ENCODE data around the gene MTM1. TPM values are rescaled to one million over a fixed set of nuclear protein-coding genes. Genes with fewer than 3 reads are reported as not detected.

MTM1 gene
- total RNA-seq, 1 donor from 2014 or later, result 9.8 TPM

GRCh38 chrX:150688911-150689451 is 120.6 kb downstream of the MTM1 start:
- peak overlapping the region; percentile 44 for H3K27ac Mint-ChIP-seq
- H3K4me1 Mint-ChIP-seq (ENCODE audit: unreplicated experiment), result no peaks in the 10 kb centered on the region
- no peak overlapping the region for H3K4me3 Mint-ChIP-seq
- H3K27me3 Mint-ChIP-seq, result no peaks in the 10 kb centered on the region
- DNase-seq (ENCODE audit: extremely low spot score, unreplicated experiment), result no peak
- TF ChIP-seq CTCF (conservative IDR thresholded peaks at IDR 0.05), result no peak
- peaks cover 5% of the 10 kb centered on the region for H3K9me3 Mint-ChIP-seq
- no peaks in the 10 kb centered on the region for H3K36me3 Mint-ChIP-seq

GRCh38 chrX:150690126-150690525 is 121.7 kb downstream of the MTM1 start:
- peaks cover 4% of the 10 kb centered on the region for H3K4me1 Mint-ChIP-seq (ENCODE audit: unreplicated experiment)
- no peaks in the 10 kb centered on the region for H3K27me3 Mint-ChIP-seq
- no peak overlapping the region for H3K4me3 Mint-ChIP-seq
- peaks cover 2% of the 10 kb centered on the region for H3K36me3 Mint-ChIP-seq
- no peak for DNase-seq (ENCODE audit: extremely low spot score, unreplicated experiment)
- H3K27ac Mint-ChIP-seq, result no peak overlapping the region
- peaks cover 5% of the 10 kb centered on the region for H3K9me3 Mint-ChIP-seq
- TF ChIP-seq CTCF (conservative IDR thresholded peaks at IDR 0.05), result no peak

GRCh38 chrX:150692296-150692695 is 123.9 kb downstream of the MTM1 start:
- H3K27ac Mint-ChIP-seq, result peak overlapping the region; percentile 95
- no peaks in the 10 kb centered on the region for H3K27me3 Mint-ChIP-seq
- no peak for DNase-seq (ENCODE audit: extremely low spot score, unreplicated experiment)
- peaks cover 12% of the 10 kb centered on the region for H3K4me1 Mint-ChIP-seq (ENCODE audit: unreplicated experiment)
- peaks cover 7% of the 10 kb centered on the region for H3K36me3 Mint-ChIP-seq
- H3K4me3 Mint-ChIP-seq, result peak overlapping the region; percentile 89
- peaks cover 5% of the 10 kb centered on the region for H3K9me3 Mint-ChIP-seq
- no peak for TF ChIP-seq CTCF (conservative IDR thresholded peaks at IDR 0.05)

- DNase-seq (ENCODE audit: extremely low spot score, unreplicated experiment), result no peak
- H3K9me3 Mint-ChIP-seq, result peaks cover 5% of the 10 kb centered on the region
- peaks cover 7% of the 10 kb centered on the region for H3K36me3 Mint-ChIP-seq
- H3K27me3 Mint-ChIP-seq, result no peaks in the 10 kb centered on the region
- H3K4me1 Mint-ChIP-seq (ENCODE audit: unreplicated experiment), result peaks cover 12% of the 10 kb centered on the region
- peak within 1 kb of the TSS; percentile 92 for H3K4me3 Mint-ChIP-seq
- TF ChIP-seq CTCF (conservative IDR thresholded peaks at IDR 0.05), result no peak
- peak within 1 kb of the TSS; percentile 96 for H3K27ac Mint-ChIP-seq
Observed at GRCh38 chrX:150692831-150693724, 124.7 kb downstream of the MTM1 start, which contains the start of gene MTMR1. MTMR1 (plus strand) TSS chrX:150693396; CDS start chrX:150693531, 135 bp downstream.

- Mint-ChIP-seq H3K9me3 (no peaks in the 10 kb centered on the region), H3K4me1 (ENCODE audit: unreplicated experiment) (peaks cover 12% of the 10 kb centered on the region), H3K4me3 (peak overlapping the region; percentile 92), H3K27ac (peak overlapping the region; percentile 96), H3K27me3 (no peaks in the 10 kb centered on the region), H3K36me3 (peaks cover 7% of the 10 kb centered on the region)
- DNase-seq (ENCODE audit: extremely low spot score, unreplicated experiment), result no peak
- TF ChIP-seq CTCF (conservative IDR thresholded peaks at IDR 0.05), result no peak
Observed at GRCh38 chrX:150693725-150694574, 125.5 kb downstream of the MTM1 start.
